T-helper 2 cell treated with Interferon-gamma antibody and Interleukin-4, amounts not matched to agents 5 μg/mL and 100 μg/mL, for 36 hours (primary cell): ENCODE data around the gene CEP41.

Source experiments
- DNase-seq: peaks from one replicate; pipeline ENCODE4 v3.0.0; 2021; ENCODE audit warnings: low spot score
- H3K27ac Mint-ChIP-seq: one replicate; pipeline ENCODE4 v1.8.0; 2021; ENCODE audit warnings: mild to moderate bottlenecking, mixed read lengths
- H3K27me3 Mint-ChIP-seq: one replicate; pipeline ENCODE4 v1.8.0; 2021; ENCODE audit warnings: low read depth, mixed read lengths
- H3K36me3 Mint-ChIP-seq: one replicate; pipeline ENCODE4 v1.8.0; 2021; ENCODE audit warnings: low read depth, mixed read lengths
- H3K4me1 Mint-ChIP-seq: one replicate; pipeline ENCODE4 v1.8.0; 2021; ENCODE audit warnings: low read depth, mixed read lengths
- H3K4me3 Mint-ChIP-seq: one replicate; pipeline ENCODE4 v1.8.0; 2022; ENCODE audit warnings: mild to moderate bottlenecking, moderate library complexity, mixed read lengths
- H3K9me3 Mint-ChIP-seq: one replicate; pipeline ENCODE4 v1.8.0; 2021; ENCODE audit warnings: mixed read lengths

Gene CEP41

GRCh38 chr7:130345725-130346124 is 95.1 kb downstream of the CEP41 start:
- Mint-ChIP-seq H3K4me3 (no peak overlapping the region), H3K9me3 (no peaks in the 10 kb centered on the region), H3K27ac (no peak overlapping the region), H3K27me3 (peaks cover 8% of the 10 kb centered on the region), H3K4me1 (no peaks in the 10 kb centered on the region), H3K36me3 (no peaks in the 10 kb centered on the region)
- no peak for DNase-seq

- no peak for DNase-seq
- no peaks in the 10 kb centered on the region for H3K36me3 Mint-ChIP-seq
- H3K27me3 Mint-ChIP-seq = peaks cover 8% of the 10 kb centered on the region
- H3K4me1 Mint-ChIP-seq = no peaks in the 10 kb centered on the region
- H3K9me3 Mint-ChIP-seq = no peaks in the 10 kb centered on the region
- no peak overlapping the region for H3K4me3 Mint-ChIP-seq
- H3K27ac Mint-ChIP-seq = no peak overlapping the region
Observed at GRCh38 chr7:130345136-130345535, 95.7 kb downstream of the CEP41 start.

DNA sequence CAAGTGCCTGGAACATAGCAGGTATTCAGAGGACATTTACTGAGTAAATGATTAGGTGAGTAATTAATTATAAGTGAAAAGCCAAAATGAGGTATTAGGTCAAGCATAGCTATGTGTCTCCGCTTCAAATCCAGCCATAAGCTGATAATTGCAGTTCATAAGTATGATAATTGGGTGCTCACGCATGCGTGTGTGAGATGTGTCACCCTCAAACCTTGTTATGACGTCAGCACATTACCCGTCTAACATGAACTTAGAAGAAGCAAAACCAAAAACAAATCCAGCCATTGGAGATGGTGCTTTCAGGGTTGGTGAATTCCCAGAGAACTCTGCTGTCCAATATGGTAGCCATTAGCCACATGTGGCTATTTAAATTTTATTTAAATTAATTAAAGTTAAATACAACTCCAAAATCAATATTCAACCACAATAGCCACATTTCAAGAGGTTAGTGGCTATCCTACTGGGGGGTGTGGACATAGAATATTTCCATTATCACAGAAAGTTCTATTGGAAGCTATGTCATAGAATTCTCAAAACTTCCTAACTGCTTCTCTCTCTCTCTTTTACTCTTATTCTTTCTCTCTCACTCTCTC is 96.4 kb downstream of the CEP41 start, which contains the start of gene CPA5:
CPA5 (plus strand) TSS at position 546 of the 596 bp plus-strand sequence. CDS start 1,670 bp downstream, outside the sequence.
- Mint-ChIP-seq H3K9me3 (no peaks in the 10 kb centered on the region), H3K27me3 (peaks cover 8% of the 10 kb centered on the region), H3K4me1 (no peaks in the 10 kb centered on the region), H3K36me3 (no peaks in the 10 kb centered on the region), H3K4me3 (no peak within 1 kb of the TSS), H3K27ac (no peak within 1 kb of the TSS)
- no peak for DNase-seq
